Peyer's patch (tissue), 4 donors: ENCODE data around the gene OLR1.

Source experiments
- CTCF ChIP-seq, 6 experiments: fragments of 450-650 bp in 4 of 6; fragments of 200-600 bp in 2 of 6; sonication (generic) in 1 of 6; IDR thresholded peaks; one replicate each; pipeline ENCODE4 v1.5.1; 2017 to 2019; ENCODE audit warnings: antibody characterized with exemption in 6 of 6, mild to moderate bottlenecking in 3 of 6, moderate library complexity in 1 of 6
- POLR2A ChIP-seq, 2 donors: fragments of 450-650 bp; IDR thresholded peaks; one replicate each; pipeline ENCODE4 v1.5.1; 2017; ENCODE audit warnings: antibody characterized with exemption in 2 of 2, mild to moderate bottlenecking in 2 of 2, moderate library complexity in 2 of 2

DNA sequence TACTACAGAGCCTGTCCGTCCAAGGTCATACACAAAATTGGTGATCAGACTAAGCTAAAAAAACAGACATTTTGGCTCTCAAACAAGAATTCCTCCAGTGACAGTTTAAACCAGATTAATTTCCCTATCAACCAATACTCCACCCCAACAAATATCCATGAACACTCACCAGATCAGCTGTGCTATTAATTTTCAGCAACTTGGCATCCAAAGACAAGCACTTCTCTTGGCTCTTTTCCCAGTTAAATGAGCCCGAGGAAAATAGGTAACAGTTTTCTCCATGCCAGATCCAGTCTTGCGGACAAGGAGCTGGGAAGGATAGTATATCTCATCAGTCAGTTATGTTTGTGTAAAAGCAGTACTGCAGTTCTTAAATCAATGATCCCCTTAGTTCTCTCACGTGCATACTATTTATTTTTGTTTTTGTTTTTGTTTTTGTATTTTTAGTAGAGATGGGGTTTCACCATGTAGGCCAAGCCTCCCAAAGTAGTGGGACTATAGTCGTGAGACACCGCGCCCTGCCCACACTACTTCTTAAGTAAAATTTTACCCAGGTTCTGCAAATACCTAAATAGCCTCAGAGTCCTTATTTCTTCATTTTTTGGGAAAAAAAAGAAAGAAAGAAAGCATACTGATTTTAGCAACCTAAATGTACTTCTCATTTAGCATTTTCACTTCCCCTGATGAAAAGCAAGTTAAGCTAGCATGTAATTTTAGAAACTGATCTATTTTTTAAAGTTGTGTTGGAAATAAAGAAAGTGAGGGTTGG lies 11.1 kb downstream of the OLR1 start:
- TF ChIP-seq CTCF (IDR thresholded peaks at IDR 0.05) (no peak), POLR2A (IDR thresholded peaks at IDR 0.05) (no peak)
